MM.1S (cell line): ENCODE data around the gene TOR4A.

Experiments used
- CTCF ChIP-seq: fragments of 300-600 bp; sonication (generic); IDR thresholded peaks from 2 replicates; pipeline ENCODE4 v1.5.1; 2016; ENCODE audit warnings: antibody characterized with exemption, low read length, mixed read lengths
- EZH2 ChIP-seq: fragments of 300-600 bp; sonication (generic); optimal IDR thresholded peaks from 2 replicates; pipeline ENCODE3; 2017; ENCODE audit warnings: low read depth, mild to moderate bottlenecking, antibody characterized with exemption, low read length, mixed read lengths
- EZH2phosphoT487 ChIP-seq: fragments of 300-600 bp; sonication (generic); IDR thresholded peaks from 2 replicates; pipeline ENCODE4 v1.6.1; 2018; ENCODE audit warnings: antibody characterized with exemption, low read length

- TF ChIP-seq CTCF: no peak
- TF ChIP-seq EZH2phosphoT487: no peak
- no peak for TF ChIP-seq EZH2
Measured at GRCh38 chr9:137280474-137281344, 3.2 kb downstream of the TOR4A start.
